Astrocyte of the cerebellum (primary cell): ENCODE results near the gene ADRB1.
A peak's percentile ranks its signal among the peaks of the same experiment; 100 is the strongest.

Experiments
- DNase-seq: peaks from one replicate; pipeline ENCODE4 v3.0.0-alpha.2; 2011; ENCODE audit warnings: low read depth
- H3K4me3 ChIP-seq: 2 replicates; pipeline ENCODE4 v1.5.1; 2011; ENCODE audit warnings: mild to moderate bottlenecking, low read depth, low read length, moderate library complexity
- in situ Hi-C: cut with HindIII; loops from 2 replicates; pipeline ENCODE4 v1.10.0; 2017; ENCODE audit warnings: low sequenced_read_pairs
- TF ChIP-seq, protein P1 (sequence below): IDR thresholded peaks from 2 replicates; pipeline ENCODE4 v1.5.1; 2012; ENCODE audit warnings: low read length, low read depth, moderate library complexity, mild to moderate bottlenecking; ENCODE audit errors: missing control alignments

The ADRB1 gene

DNA sequence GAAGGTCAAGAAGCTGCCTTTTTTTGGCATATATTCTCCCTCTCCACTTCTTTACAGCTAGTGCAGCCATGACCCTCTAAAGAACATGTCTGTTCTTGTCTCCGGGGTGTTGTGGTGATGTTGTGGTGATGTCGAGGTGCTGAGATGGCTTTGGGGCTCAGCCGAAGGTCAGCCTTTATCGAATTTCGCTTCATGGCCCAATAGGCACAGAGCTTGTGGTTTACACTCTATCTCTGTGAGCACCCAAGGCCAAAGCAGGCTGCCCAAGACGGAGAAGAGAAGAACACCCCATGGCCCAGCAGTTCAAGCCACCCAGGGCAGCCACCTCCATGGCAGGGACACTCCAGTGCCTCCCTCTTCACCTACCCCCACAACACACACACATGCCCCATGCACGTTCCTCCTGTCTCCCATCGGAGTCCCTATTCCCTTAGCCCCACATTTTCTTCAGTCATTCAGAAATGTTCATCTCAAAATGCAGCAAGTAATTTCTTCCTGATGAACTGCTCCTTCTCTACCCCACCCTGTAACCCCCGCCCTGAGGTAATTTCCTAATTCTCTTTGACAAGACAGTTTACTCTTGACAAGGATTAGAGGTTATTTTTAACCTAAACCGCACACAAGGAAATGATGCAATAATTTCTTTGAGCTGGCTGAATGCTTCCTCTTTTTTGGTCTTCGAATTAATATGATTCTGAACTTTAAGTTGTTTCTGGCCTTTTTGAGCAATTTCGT, 18.6 kb upstream of the ADRB1 start:
- H3K4me3 ChIP-seq = no peak overlapping the region
- in situ Hi-C loops = loop anchor here (5.0 kb wide), 1 partner anchor 43 kb away; no protein-coding TSS in a partner anchor

DNA sequence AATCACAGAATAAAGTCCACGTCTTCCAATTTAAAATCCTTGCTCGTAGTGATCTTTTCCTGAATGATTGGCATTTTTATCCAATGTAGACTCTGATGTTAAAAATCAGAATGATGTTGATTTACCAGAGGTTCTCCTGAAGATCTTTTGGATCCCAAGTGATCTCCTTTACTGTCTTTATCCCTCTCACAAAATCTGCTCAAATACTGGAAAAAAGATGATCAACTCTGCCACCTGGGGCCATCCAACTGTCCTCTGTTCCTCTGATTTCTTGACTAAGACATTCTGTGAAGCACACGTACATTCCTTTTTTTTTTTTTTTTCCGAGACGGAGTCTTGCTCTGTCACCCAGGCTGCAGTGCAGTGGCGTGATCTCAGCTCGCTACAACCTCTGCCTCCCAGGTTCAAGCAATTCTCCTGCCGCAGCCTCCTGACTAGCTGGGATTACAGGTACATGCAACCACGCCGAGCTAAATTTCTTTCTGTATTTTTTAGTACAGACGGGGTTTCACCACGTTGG, 18.0 kb upstream of the ADRB1 start:
- TF ChIP-seq, protein P1, sequence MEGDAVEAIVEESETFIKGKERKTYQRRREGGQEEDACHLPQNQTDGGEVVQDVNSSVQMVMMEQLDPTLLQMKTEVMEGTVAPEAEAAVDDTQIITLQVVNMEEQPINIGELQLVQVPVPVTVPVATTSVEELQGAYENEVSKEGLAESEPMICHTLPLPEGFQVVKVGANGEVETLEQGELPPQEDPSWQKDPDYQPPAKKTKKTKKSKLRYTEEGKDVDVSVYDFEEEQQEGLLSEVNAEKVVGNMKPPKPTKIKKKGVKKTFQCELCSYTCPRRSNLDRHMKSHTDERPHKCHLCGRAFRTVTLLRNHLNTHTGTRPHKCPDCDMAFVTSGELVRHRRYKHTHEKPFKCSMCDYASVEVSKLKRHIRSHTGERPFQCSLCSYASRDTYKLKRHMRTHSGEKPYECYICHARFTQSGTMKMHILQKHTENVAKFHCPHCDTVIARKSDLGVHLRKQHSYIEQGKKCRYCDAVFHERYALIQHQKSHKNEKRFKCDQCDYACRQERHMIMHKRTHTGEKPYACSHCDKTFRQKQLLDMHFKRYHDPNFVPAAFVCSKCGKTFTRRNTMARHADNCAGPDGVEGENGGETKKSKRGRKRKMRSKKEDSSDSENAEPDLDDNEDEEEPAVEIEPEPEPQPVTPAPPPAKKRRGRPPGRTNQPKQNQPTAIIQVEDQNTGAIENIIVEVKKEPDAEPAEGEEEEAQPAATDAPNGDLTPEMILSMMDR = no peak
- DNase-seq = no peak
- in situ Hi-C loops = no loop called here
- no peak overlapping the region for H3K4me3 ChIP-seq

More for the DNA sequence above, 18.6 kb upstream of the ADRB1 start:
- DNase-seq = no peak
- TF ChIP-seq, protein P1 = no peak

DNA sequence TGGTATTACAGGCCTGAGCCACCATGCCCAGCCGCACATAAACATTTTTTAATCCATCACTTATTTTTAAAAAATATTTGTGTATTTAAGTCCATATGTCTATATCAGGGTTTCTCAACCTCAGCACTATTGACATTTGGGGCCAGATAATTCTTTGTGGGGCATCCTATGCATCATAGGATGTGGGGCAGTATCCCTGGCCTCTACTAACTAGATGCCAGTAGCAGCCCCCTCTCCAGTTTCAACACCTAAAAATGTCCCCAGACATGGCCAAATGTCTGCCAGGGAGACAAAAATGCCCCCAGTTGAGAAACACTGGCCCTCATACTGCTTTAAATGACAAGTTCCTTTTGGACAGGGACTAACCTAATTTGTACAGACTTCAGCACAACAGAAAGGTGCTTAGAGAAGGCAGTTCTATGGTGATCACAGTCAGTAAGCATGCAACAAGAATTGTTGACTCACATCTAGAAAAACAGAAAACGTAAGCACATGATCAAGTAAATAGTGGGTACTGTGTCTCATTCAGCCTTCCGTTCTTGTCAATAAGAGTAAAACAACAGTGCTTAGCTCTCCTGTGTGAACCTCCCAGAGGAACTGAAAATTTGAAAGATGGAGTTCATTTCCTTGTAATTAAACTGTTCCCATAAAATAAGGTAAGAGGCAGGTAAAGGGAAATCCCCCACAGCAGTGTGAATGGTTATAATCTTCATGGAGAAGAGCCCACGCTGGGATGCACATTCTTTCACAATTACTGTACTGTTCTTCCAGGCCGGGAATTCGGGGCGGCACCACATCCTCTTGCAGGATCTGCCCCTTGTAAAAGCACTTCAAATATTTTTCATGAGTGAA, 17.3 kb upstream of the ADRB1 start:
- TF ChIP-seq, protein P1 = no peak
- H3K4me3 ChIP-seq = no peak overlapping the region
- in situ Hi-C loops = no loop called here
- DNase-seq = peak; percentile 64

DNA sequence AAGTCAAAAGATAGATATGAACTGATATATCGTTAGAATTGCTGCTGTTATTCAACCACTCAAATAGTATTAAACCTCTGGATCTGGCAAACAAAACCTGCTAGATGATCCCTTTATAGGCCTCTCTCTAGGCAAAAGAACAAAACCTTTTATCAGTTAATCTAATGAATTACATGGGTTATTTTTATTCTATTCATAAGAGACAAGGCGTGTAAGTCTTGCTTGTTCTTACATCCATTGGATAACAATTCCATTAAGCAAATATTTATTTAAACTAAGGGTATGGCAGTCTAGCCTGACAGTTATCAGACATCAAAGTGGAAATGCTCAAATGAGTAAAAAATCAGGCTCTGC, 16.6 kb upstream of the ADRB1 start:
- TF ChIP-seq, protein P1 = no peak
- H3K4me3 ChIP-seq = no peak overlapping the region
- DNase-seq = no peak
- in situ Hi-C loops = no loop called here

GRCh38 chr10:114027951-114028350, 15.7 kb upstream of the ADRB1 start:
- TF ChIP-seq, protein P1 = no peak
- in situ Hi-C loops = no loop called here

DNA sequence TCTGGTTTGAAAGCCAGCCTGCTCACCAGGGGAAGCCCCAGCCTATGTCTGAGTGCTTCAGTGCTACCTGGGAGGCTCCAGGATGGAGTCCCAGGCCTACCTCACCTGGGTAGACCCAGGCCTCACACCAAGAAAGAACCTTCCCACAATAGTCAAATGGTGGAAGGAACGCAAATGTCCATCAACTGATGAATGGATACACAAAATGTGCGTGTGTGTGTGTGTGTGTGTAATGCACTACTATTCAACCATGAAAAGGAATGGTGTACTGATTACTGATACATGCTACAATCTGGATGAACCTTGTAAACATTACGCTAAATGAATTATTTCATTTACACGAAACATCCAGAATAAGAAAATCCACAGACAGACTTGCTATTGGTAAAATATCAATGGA, 15.2 kb upstream of the ADRB1 start:
- TF ChIP-seq, protein P1 = no peak
- DNase-seq = no peak
- H3K4me3 ChIP-seq = no peak overlapping the region
- in situ Hi-C loops = no loop called here

More at GRCh38 chr10:114027951-114028350, 15.7 kb upstream of the ADRB1 start:
- no peak for DNase-seq
- no peak overlapping the region for H3K4me3 ChIP-seq
